ENCODE measurements around the gene SLC2A6.

The SLC2A6 gene

DNA sequence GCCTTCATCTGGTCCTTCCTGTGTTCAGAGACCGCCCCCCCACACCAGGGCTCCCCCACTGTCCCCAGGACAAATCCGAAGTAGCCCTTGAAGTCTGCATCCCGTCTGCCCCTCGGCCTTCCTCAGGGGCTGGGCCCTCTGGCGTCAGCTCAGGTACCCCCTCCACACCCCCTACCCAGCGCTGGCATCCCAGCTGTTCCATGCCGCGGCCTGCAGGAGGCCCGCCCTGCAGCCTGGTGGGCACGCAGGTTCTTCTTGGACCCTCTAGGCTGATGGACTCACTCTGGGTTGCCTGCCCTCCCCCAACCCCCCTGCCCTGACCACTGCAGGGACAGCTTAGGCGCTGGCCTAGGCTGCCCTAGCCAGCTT lies 6.6 kb downstream of the SLC2A6 start:
- Histone ChIP-seq H3K9ac (ENCODE audit: low read length) (no peak overlapping the region), H3K27me3 (replicated peaks; ENCODE audit: control insufficient read depth, insufficient read depth, low read length) (no peaks in the 10 kb centered on the region), H3K4me1 (ENCODE audit: control insufficient read depth, insufficient read depth, low read length) (peaks cover 16% of the 10 kb centered on the region), H3K4me3 (ENCODE audit: low read length) (no peak overlapping the region), H3K9me3 (ENCODE audit: control insufficient read depth, low read length) (no peaks in the 10 kb centered on the region), H3K36me3 (ENCODE audit: control insufficient read depth, insufficient read depth, low read length, severe bottlenecking) (peaks cover 56% of the 10 kb centered on the region)
- no peak for DNase-seq (ENCODE audit: low read depth)

GRCh38 chr9:133471551-133472276 lies 7.2 kb downstream of the SLC2A6 start:
- H3K36me3 ChIP-seq (ENCODE audit: control insufficient read depth, insufficient read depth, low read length, severe bottlenecking): peaks cover 53% of the 10 kb centered on the region
- H3K4me1 ChIP-seq (ENCODE audit: control insufficient read depth, insufficient read depth, low read length): peaks cover 11% of the 10 kb centered on the region
- H3K9me3 ChIP-seq (ENCODE audit: control insufficient read depth, low read length): no peaks in the 10 kb centered on the region
- H3K4me3 ChIP-seq (ENCODE audit: low read length): no peak overlapping the region
- H3K9ac ChIP-seq (ENCODE audit: low read length): no peak overlapping the region
- no peaks in the 10 kb centered on the region for H3K27me3 ChIP-seq (replicated peaks; ENCODE audit: control insufficient read depth, insufficient read depth, low read length)
- DNase-seq (ENCODE audit: low read depth): no peak

GRCh38 chr9:133470988-133471387 lies 7.9 kb downstream of the SLC2A6 start:
- Histone ChIP-seq H3K9me3 (ENCODE audit: control insufficient read depth, low read length) (no peaks in the 10 kb centered on the region), H3K9ac (ENCODE audit: low read length) (no peak overlapping the region), H3K36me3 (ENCODE audit: control insufficient read depth, insufficient read depth, low read length, severe bottlenecking) (peaks cover 46% of the 10 kb centered on the region), H3K4me1 (ENCODE audit: control insufficient read depth, insufficient read depth, low read length) (peaks cover 4% of the 10 kb centered on the region), H3K27me3 (replicated peaks; ENCODE audit: control insufficient read depth, insufficient read depth, low read length) (no peaks in the 10 kb centered on the region), H3K4me3 (ENCODE audit: low read length) (no peak overlapping the region)
- no peak for DNase-seq (ENCODE audit: low read depth)

GRCh38 chr9:133470427-133470924 lies 8.4 kb downstream of the SLC2A6 start:
- Histone ChIP-seq H3K9me3 (ENCODE audit: control insufficient read depth, low read length) (no peaks in the 10 kb centered on the region), H3K4me1 (ENCODE audit: control insufficient read depth, insufficient read depth, low read length) (no peaks in the 10 kb centered on the region), H3K9ac (ENCODE audit: low read length) (no peak overlapping the region), H3K36me3 (ENCODE audit: control insufficient read depth, insufficient read depth, low read length, severe bottlenecking) (peaks cover 41% of the 10 kb centered on the region), H3K4me3 (ENCODE audit: low read length) (no peak overlapping the region), H3K27me3 (replicated peaks; ENCODE audit: control insufficient read depth, insufficient read depth, low read length) (no peaks in the 10 kb centered on the region)
- no peak for DNase-seq (ENCODE audit: low read depth)

- no peaks in the 10 kb centered on the region for H3K27me3 ChIP-seq (replicated peaks; ENCODE audit: control insufficient read depth, insufficient read depth, low read length)
Measured at GRCh38 chr9:133468777-133469421, 10.0 kb downstream of the SLC2A6 start.

DNA sequence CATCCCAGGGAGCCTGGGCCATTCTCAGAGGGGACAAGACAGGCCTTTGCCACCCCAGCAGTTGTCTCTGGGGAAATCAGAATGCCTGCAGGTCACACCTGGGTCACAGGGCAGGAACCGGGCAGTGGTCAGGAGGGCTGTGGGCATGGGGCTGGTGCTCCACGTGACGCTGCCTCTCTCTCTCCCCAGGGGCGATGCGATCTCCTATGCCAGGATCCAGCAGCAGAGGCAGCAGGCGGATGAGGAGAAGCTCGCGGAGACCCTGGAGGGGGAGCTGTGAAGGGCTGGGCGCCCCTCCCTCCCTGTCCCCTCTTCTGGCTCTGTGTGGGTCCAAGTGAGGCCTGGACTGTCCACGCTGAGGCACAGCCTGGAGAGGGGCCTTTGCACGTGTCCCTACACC lies 10.5 kb downstream of the SLC2A6 start:
- H3K9me3 ChIP-seq (ENCODE audit: control insufficient read depth, low read length): no peaks in the 10 kb centered on the region
- no peak for DNase-seq (ENCODE audit: low read depth)
- peaks cover 21% of the 10 kb centered on the region for H3K36me3 ChIP-seq (ENCODE audit: control insufficient read depth, insufficient read depth, low read length, severe bottlenecking)
- no peak overlapping the region for H3K4me3 ChIP-seq (ENCODE audit: low read length)
- H3K9ac ChIP-seq (ENCODE audit: low read length): no peak overlapping the region
- H3K4me1 ChIP-seq (ENCODE audit: control insufficient read depth, insufficient read depth, low read length): no peaks in the 10 kb centered on the region
- no peaks in the 10 kb centered on the region for H3K27me3 ChIP-seq (replicated peaks; ENCODE audit: control insufficient read depth, insufficient read depth, low read length)

More at GRCh38 chr9:133468777-133469421, 10.0 kb downstream of the SLC2A6 start:
- H3K9ac ChIP-seq (ENCODE audit: low read length): no peak overlapping the region
- DNase-seq (ENCODE audit: low read depth): no peak
- no peaks in the 10 kb centered on the region for H3K4me1 ChIP-seq (ENCODE audit: control insufficient read depth, insufficient read depth, low read length)
- no peaks in the 10 kb centered on the region for H3K9me3 ChIP-seq (ENCODE audit: control insufficient read depth, low read length)
- no peak overlapping the region for H3K4me3 ChIP-seq (ENCODE audit: low read length)
- H3K36me3 ChIP-seq (ENCODE audit: control insufficient read depth, insufficient read depth, low read length, severe bottlenecking): peaks cover 27% of the 10 kb centered on the region

GRCh38 chr9:133467101-133467500 lies 11.8 kb downstream of the SLC2A6 start:
- Histone ChIP-seq H3K4me1 (ENCODE audit: control insufficient read depth, insufficient read depth, low read length) (no peaks in the 10 kb centered on the region), H3K27me3 (replicated peaks; ENCODE audit: control insufficient read depth, insufficient read depth, low read length) (no peaks in the 10 kb centered on the region), H3K9me3 (ENCODE audit: control insufficient read depth, low read length) (no peaks in the 10 kb centered on the region), H3K36me3 (ENCODE audit: control insufficient read depth, insufficient read depth, low read length, severe bottlenecking) (peaks cover 9% of the 10 kb centered on the region), H3K9ac (ENCODE audit: low read length) (no peak overlapping the region), H3K4me3 (ENCODE audit: low read length) (no peak overlapping the region)
- no peak for DNase-seq (ENCODE audit: low read depth)

GRCh38 chr9:133465984-133466383 lies 12.9 kb downstream of the SLC2A6 start:
- DNase-seq (ENCODE audit: low read depth): no peak
- no peak overlapping the region for H3K9ac ChIP-seq (ENCODE audit: low read length)
- H3K9me3 ChIP-seq (ENCODE audit: control insufficient read depth, low read length): no peaks in the 10 kb centered on the region
- no peaks in the 10 kb centered on the region for H3K4me1 ChIP-seq (ENCODE audit: control insufficient read depth, insufficient read depth, low read length)
- no peaks in the 10 kb centered on the region for H3K27me3 ChIP-seq (replicated peaks; ENCODE audit: control insufficient read depth, insufficient read depth, low read length)
- no peaks in the 10 kb centered on the region for H3K36me3 ChIP-seq (ENCODE audit: control insufficient read depth, insufficient read depth, low read length, severe bottlenecking)
- no peak overlapping the region for H3K4me3 ChIP-seq (ENCODE audit: low read length)

DNA sequence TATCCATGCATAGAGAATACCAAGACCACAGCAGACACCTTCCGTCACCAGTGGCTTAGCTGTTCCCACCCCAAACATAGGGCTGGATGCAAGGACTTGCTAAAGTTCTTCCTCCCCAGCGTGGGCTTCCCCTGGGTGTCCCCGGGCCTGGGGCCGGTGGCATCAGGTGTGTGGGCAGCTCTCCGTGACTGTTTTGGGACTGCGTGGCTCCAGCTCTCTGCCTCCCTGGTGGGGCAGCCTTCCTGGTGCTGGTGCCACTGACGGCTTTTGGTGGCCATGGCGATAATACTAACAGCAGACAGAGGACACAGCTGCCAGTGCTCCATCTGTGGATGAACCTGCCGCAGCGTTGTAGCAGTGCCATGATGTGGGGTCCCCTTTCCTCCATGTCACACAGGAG lies 14.3 kb downstream of the SLC2A6 start:
- Histone ChIP-seq H3K36me3 (ENCODE audit: control insufficient read depth, insufficient read depth, low read length, severe bottlenecking) (no peaks in the 10 kb centered on the region), H3K27me3 (replicated peaks; ENCODE audit: control insufficient read depth, insufficient read depth, low read length) (no peaks in the 10 kb centered on the region), H3K4me1 (ENCODE audit: control insufficient read depth, insufficient read depth, low read length) (peaks cover 4% of the 10 kb centered on the region), H3K9ac (ENCODE audit: low read length) (no peak overlapping the region), H3K9me3 (ENCODE audit: control insufficient read depth, low read length) (no peaks in the 10 kb centered on the region), H3K4me3 (ENCODE audit: low read length) (no peak overlapping the region)
- DNase-seq (ENCODE audit: low read depth): no peak

DNA sequence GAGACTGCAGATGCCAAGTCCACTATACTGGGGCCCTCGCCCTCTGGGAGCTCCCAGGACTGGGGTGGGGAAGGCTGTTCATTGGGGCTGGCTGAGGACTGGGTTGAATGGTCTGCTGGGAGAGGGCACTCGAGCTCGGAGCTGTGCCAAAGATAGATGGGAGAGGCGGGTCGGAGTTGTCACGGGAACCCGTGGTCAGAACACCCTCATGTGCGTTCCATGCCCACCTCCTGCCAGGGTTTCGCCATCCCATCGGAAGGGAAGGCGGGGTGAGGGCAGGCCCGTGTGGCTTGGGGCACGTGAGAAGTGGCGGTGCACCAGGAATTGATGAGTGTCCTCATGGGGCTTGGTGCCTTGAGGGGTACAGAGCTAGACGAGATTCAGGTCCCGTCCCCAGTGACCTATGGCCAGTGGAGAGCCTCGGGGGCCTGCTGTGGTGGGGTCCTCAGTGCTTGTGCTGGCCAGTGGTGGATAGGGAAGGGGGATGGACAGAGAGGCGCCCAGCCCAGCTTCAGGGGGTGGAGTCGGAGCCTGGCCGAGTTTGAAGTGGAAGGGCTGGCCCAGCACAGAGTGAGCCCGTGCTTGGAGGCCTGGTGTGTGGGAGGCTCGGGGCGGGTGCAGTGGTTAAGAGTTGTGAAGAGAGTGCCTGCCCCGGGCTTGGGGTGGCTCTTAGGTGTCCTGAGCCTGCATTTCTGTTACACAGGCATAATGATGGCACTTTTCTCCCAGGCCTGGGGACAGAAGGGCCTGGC lies 14.9 kb downstream of the SLC2A6 start:
- peaks cover 7% of the 10 kb centered on the region for H3K4me1 ChIP-seq (ENCODE audit: control insufficient read depth, insufficient read depth, low read length)
- no peaks in the 10 kb centered on the region for H3K36me3 ChIP-seq (ENCODE audit: control insufficient read depth, insufficient read depth, low read length, severe bottlenecking)
- no peak overlapping the region for H3K4me3 ChIP-seq (ENCODE audit: low read length)
- H3K9me3 ChIP-seq (ENCODE audit: control insufficient read depth, low read length): no peaks in the 10 kb centered on the region
- no peak overlapping the region for H3K9ac ChIP-seq (ENCODE audit: low read length)
- no peaks in the 10 kb centered on the region for H3K27me3 ChIP-seq (replicated peaks; ENCODE audit: control insufficient read depth, insufficient read depth, low read length)
- no peak for DNase-seq (ENCODE audit: low read depth)

DNA sequence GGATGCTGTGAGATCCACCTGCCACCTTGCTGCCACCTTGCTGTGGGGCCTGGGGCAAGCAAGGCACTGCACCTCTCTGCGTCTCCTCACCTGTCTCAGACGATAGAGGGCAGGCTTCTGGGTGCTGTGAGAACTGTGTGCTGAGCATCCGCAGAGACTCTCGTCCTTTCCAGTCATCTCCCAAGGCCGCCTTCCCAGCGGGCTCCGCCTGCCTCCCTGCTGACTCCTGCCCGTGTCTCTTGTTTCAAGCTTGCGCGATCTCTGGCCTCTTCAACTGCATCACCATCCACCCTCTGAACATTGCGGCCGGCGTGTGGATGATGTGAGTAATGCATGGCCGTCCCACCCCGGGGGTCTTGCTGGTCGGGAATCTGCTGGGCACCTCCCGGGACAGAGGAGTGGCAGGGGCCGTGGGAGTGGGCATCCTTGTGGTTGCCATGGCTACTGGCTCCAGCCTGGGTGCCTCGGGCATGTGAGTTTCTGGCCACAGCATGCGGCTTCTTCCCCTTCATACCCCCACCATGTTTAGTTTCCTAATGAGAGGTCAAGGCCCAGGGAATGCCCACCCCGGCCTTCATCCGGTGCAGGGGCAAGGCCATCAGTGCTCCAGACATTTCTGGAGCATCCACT lies 15.6 kb downstream of the SLC2A6 start:
- DNase-seq (ENCODE audit: low read depth): no peak

More for the DNA sequence above, 15.6 kb downstream of the SLC2A6 start:
- H3K4me1 ChIP-seq (ENCODE audit: control insufficient read depth, insufficient read depth, low read length): peaks cover 10% of the 10 kb centered on the region
- no peaks in the 10 kb centered on the region for H3K9me3 ChIP-seq (ENCODE audit: control insufficient read depth, low read length)
- no peaks in the 10 kb centered on the region for H3K27me3 ChIP-seq (replicated peaks; ENCODE audit: control insufficient read depth, insufficient read depth, low read length)
- no peak overlapping the region for H3K9ac ChIP-seq (ENCODE audit: low read length)
- no peak overlapping the region for H3K4me3 ChIP-seq (ENCODE audit: low read length)
- H3K36me3 ChIP-seq (ENCODE audit: control insufficient read depth, insufficient read depth, low read length, severe bottlenecking): no peaks in the 10 kb centered on the region

Measured in adipocyte (in vitro differentiated cells).